HG03439 (cell line): ENCODE measurements around the gene PARVB.

Experiments used
- ATAC-seq: cut with Tn5 transposase; IDR thresholded peaks from one replicate; pipeline ENCODE4 v1.9.1; 2021; ENCODE audit warnings: mild to moderate bottlenecking, moderate library complexity; ENCODE audit not compliant: unreplicated experiment

PARVB gene

GRCh38 chr22:44192816-44193534, 168.9 kb downstream of the PARVB start:
- no peak for ATAC-seq

GRCh38 chr22:44193535-44193891, 169.4 kb downstream of the PARVB start:
- ATAC-seq, result no peak

GRCh38 chr22:44194569-44194968, 170.5 kb downstream of the PARVB start:
- no peak for ATAC-seq

- no peak for ATAC-seq
Observed at GRCh38 chr22:44195189-44195871, 171.2 kb downstream of the PARVB start.

GRCh38 chr22:44196241-44196640, 172.1 kb downstream of the PARVB start:
- ATAC-seq, result no peak

GRCh38 chr22:44196731-44197131, 172.6 kb downstream of the PARVB start:
- no peak for ATAC-seq

GRCh38 chr22:44197271-44197670, 173.2 kb downstream of the PARVB start:
- no peak for ATAC-seq

- ATAC-seq, result no peak
Observed at GRCh38 chr22:44199164-44199563, 175.1 kb downstream of the PARVB start.

- no peak for ATAC-seq
Observed at GRCh38 chr22:44199866-44200265, 175.8 kb downstream of the PARVB start.

- no peak for ATAC-seq
Observed at GRCh38 chr22:44200451-44200850, 176.3 kb downstream of the PARVB start.

- no peak for ATAC-seq
Observed at GRCh38 chr22:44200855-44201550, 176.9 kb downstream of the PARVB start.

- ATAC-seq, result no peak
Observed at GRCh38 chr22:44201665-44202064, 177.6 kb downstream of the PARVB start.

- ATAC-seq, result no peak
Observed at GRCh38 chr22:44202261-44202789, 178.2 kb downstream of the PARVB start.

GRCh38 chr22:44203203-44203602, 179.1 kb downstream of the PARVB start:
- no peak for ATAC-seq

GRCh38 chr22:44204739-44205515, 180.8 kb downstream of the PARVB start:
- ATAC-seq, result no peak

- ATAC-seq, result no peak
Observed at GRCh38 chr22:44205516-44206329, 181.6 kb downstream of the PARVB start.

- ATAC-seq, result no peak
Observed at GRCh38 chr22:44206330-44206645, 182.2 kb downstream of the PARVB start.

GRCh38 chr22:44206696-44207095, 182.6 kb downstream of the PARVB start:
- no peak for ATAC-seq

GRCh38 chr22:44207173-44207980, 183.3 kb downstream of the PARVB start:
- no peak for ATAC-seq

GRCh38 chr22:44207981-44208317, 183.8 kb downstream of the PARVB start:
- ATAC-seq, result no peak
